GM18519 (cell line): ENCODE results near the gene NRROS.

Experiments
- ATAC-seq: cut with Tn5 transposase; IDR thresholded peaks from one replicate; pipeline ENCODE4 v1.9.1; 2021; ENCODE audit warnings: mild to moderate bottlenecking, moderate library complexity; ENCODE audit not compliant: unreplicated experiment, low FRiP score

The NRROS gene

GRCh38 chr3:196645897-196646665 lies 6.6 kb downstream of the NRROS start:
- no peak for ATAC-seq

GRCh38 chr3:196646666-196647216 lies 7.2 kb downstream of the NRROS start:
- ATAC-seq: no peak

DNA sequence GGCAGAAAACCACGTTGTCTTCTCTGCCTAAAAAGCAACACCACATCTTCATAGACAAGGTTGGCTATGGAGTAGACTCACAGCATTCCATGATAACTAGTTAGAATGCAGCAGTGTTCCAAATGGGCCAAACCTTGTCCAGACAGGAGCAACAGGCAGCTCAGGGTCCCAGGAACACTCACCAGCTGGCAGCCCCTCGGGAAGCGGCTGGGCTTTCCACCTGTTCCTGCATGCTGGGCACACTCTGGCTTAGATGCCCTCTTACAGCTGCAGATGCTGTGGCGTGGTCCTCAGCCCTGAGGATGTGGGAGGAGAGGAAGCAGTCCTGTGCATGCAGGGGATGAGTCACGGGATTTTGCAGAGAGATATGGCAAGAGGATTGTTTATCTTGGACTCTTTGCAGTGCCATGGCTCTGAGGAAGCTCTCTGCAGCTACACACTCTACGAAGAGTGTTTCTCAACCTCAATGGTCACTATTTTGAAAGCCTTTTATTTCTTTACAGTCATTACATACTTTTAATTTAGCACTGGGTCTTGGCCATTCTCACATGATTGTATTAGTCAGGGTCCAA lies 11.3 kb downstream of the NRROS start:
- no peak for ATAC-seq

- no peak for ATAC-seq
Observed at GRCh38 chr3:196651819-196652218, 12.3 kb downstream of the NRROS start.

GRCh38 chr3:196652961-196653795 lies 13.7 kb downstream of the NRROS start:
- ATAC-seq: no peak

DNA sequence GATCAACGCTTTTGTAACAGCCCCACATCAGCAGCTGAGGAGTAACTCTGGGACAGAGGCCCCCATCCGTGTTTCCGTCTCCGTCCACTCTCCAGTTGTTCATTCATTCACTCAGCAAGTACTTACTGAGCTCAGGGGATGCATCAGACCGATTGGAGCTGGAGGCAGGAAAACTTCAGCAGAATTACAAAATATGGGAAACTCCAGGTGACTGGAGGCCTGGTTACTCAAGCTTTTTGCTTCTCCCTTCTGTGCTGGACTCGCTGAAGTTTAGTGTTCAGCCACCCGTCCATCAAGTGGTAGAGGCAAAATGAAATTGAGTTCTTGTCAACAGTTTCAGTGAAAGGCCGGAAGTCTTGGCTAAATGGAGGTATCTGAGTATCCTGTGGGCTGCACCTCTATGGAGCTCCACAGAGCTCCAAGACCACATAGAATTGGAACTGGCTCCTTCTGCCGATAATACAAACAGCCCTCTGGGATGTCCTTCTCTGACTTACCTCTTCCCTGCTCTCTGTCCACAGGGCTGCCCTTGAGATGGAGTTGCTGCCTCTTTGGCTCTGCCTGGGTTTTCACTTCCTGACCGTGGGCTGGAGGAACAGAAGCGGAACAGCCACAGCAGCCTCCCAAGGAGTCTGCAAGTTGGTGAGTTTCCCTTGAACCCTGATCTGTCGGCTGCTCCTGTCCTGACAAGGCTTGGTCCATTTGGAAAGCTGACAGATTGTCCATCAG lies 14.7 kb downstream of the NRROS start:
- no peak for ATAC-seq

DNA sequence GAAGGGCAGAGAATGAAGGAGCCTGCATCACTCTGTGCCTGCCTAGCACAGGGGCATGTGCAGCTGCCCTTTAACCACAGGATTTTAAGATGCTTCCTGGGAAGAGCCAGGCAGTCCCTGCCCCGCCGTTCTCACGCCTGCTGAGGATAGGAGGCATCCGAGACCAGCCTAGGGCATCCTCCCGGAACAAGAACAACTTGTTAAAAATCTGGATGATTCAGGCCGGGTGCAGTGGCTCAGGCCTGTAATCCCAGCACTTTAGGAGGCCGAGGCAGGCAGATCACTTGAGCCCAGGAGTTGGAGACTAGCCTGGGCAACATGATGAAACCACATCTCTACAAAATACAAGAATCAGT lies 15.2 kb downstream of the NRROS start:
- no peak for ATAC-seq

GRCh38 chr3:196655496-196655895 lies 16.0 kb downstream of the NRROS start:
- no peak for ATAC-seq

- no peak for ATAC-seq
Observed at GRCh38 chr3:196656213-196656612, 16.7 kb downstream of the NRROS start.

GRCh38 chr3:196659901-196660351 lies 20.4 kb downstream of the NRROS start:
- no peak for ATAC-seq

DNA sequence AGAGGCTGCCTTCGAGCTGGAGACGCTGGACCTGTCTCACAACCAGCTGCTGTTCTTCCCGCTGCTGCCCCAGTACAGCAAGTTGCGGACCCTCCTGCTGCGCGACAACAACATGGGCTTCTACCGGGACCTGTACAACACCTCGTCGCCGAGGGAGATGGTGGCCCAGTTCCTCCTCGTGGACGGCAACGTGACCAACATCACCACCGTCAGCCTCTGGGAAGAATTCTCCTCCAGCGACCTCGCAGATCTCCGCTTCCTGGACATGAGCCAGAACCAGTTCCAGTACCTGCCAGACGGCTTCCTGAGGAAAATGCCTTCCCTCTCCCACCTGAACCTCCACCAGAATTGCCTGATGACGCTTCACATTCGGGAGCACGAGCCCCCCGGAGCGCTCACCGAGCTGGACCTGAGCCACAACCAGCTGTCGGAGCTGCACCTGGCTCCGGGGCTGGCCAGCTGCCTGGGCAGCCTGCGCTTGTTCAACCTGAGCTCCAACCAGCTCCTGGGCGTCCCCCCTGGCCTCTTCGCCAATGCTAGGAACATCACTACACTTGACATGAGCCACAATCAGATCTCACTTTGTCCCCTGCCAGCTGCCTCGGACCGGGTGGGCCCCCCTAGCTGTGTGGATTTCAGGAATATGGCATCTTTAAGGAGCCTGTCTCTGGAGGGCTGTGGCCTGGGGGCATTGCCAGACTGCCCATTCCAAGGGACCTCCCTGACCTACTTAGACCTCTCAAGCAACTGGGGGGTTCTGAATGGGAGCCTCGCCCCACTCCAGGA lies 21.1 kb downstream of the NRROS start:
- ATAC-seq: no peak

DNA sequence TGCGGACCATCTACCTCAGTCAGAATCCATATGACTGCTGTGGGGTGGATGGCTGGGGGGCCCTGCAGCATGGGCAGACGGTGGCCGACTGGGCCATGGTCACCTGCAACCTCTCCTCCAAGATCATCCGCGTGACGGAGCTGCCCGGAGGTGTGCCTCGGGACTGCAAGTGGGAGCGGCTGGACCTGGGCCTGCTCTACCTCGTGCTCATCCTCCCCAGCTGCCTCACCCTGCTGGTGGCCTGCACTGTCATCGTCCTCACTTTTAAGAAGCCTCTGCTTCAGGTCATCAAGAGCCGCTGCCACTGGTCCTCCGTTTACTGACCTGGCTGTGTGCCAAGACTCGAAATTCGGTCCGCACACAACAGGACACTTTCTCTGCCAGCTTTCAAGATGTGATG lies 21.9 kb downstream of the NRROS start:
- ATAC-seq: no peak

DNA sequence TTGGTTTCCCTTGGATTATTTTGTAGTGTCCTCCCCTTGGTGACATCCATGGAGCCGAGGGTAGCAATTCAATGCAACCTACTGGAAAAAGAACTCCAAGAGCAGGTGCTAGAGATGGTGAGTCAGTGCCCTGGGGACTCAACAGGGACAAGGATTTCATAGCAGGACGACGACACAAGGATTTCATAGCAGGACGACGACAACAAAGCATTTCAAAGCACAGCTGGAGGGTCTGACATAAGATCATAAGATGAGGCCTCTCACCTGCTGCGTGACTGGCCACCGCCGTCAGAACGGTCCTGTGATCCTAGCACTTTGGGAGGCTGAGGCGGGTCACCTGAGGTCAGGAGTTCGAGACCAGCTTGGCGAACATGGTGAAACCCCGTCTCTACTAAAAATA lies 22.5 kb downstream of the NRROS start:
- ATAC-seq: no peak

DNA sequence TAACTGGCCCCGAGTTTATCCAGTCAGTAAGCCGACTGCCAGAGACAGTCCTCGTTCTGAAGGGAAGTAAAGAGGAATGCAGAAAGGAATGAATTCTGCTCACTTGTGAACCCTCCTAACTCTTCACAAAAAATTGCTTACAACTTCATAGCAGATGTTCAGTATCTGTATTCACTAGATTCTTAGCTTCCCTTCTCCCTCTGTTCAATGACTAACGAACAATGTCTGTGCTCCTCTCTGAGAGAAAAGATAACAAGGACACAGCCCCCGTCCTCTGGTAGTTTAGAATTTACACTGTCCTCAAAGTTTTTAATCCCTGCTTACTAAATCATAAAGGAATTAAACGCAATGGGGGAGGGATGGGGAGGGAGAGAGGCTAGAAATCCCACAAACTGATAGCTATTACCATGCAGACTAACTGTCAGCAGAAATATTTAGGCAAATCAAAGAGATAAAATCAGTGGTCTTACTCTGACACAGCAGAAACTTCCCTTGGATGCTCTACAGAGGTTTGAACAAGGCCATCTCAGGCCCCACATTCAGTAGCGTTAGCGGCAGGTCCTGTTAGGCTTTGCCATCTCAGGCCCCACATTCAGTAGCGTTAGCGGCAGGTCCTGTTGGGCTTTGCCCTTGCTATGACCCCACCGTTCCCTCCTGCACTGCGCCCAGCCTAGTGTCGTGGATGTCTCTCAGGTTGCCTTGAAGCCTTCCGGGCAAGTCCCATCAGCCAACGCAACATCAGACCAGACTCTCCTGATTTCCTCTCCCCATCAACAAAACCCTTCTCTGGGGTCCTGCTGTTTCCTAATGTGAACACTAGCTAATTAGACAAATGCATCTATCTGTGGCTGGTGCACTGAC lies 23.4 kb downstream of the NRROS start:
- ATAC-seq: no peak

GRCh38 chr3:196666001-196666867 lies 26.7 kb downstream of the NRROS start:
- no peak for ATAC-seq

DNA sequence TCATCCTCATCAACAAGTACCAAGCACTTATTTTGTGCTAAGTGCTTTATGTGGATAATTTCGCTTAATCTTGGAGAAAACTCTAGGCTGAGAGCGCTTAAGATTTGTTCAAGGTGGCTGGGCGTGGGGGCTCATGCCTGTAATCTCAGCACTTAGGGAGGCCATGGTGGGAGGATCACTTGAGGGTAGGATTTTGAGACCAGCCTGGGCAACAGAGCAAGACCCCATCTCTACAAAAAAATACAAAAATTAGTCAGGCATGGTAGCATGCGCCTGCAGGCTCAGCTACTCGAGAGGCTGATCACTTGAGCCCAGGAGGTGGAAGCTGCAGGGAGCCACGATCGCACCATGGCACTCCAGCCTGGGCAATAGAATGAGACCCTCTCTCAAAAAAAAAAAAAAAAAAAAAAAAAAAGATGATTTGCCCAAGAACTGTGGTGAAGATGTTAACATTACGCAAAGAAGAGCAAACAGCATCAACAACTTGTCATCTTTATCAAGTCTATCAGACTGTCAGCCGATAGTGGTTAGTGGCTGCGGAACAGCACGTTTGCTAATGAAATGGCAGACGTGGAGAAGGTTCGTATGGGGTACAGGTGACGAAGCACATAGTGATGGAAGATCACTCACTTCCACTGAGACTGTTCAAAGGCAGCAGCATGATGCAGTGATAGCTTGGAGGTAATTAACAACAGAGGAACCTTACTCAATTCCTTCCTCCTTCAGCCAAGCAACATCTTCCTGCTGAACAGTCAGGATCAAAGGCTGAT lies 27.7 kb downstream of the NRROS start:
- no peak for ATAC-seq

DNA sequence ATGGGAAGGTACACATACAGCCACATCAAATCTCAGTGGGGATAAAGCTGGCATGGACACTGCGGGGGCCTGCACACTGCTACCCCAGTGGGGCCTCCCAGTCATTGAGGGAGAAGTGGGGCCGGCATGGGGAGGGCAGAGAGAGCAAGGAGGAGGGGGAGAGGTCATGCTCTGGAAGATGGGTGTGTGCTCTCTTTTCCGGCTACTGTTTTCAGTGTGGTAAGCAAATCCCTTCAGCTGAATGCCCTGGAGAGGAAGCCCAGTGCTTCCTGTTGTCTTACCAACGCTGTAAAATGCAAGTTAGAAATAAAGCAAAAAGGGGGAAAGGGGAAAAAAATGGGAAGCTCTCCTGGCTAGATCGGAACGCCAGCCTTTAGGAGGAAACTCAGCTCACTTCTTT lies 30.8 kb downstream of the NRROS start:
- ATAC-seq: no peak
